K562 (cell line): ENCODE measurements around the gene HPS1. TPM values are rescaled to one million over a fixed set of nuclear protein-coding genes. Genes with fewer than 3 reads are reported as not detected.

Experiments
- CXXC5 ChIP-seq: fragments of 250-450 bp; sonication (Bioruptor Pico); IDR thresholded peaks from 2 replicates; pipeline ENCODE4 v1.8.0; 2022; ENCODE audit warnings: inconsistent platforms, mild to moderate bottlenecking, moderate library complexity
- EP300 ChIP-seq: IDR thresholded peaks from 2 replicates; pipeline ENCODE4 v1.6.1; 2012; ENCODE audit warnings: low read length, improper control_type of control experiment
- FOXJ2 ChIP-seq: fragments of 200-800 bp; sonication (Bioruptor generic); IDR thresholded peaks from 2 replicates; pipeline ENCODE4 v1.6.1; 2016; ENCODE audit warnings: missing genetic modification characterization, missing compliant biosample characterization
- GATA2 ChIP-seq: sonication (generic); formaldehyde crosslinking; IDR thresholded peaks from 2 replicates; pipeline ENCODE4 v1.4.0; 2020; ENCODE audit warnings: mild to moderate bottlenecking, missing genetic modification reagents
- HCFC1 ChIP-seq: IDR thresholded peaks from 2 replicates; pipeline ENCODE4 v1.6.1; 2012; ENCODE audit warnings: low read depth, low read length, improper control_type of control experiment
- L3MBTL2 ChIP-seq: fragments of 450-650 bp; IDR thresholded peaks from 2 replicates; pipeline ENCODE4 v1.6.1; 2016; ENCODE audit warnings: mild to moderate bottlenecking, moderate library complexity
- LCOR ChIP-seq: sonication (generic); formaldehyde crosslinking; IDR thresholded peaks from 2 replicates; pipeline ENCODE4 v1.8.0; 2022; ENCODE audit warnings: mild to moderate bottlenecking, missing genetic modification reagents
- MEF2A ChIP-seq: IDR thresholded peaks from 2 replicates; pipeline ENCODE4 v1.6.1; 2011; ENCODE audit warnings: low read depth, mild to moderate bottlenecking, low read length, moderate library complexity; ENCODE audit not compliant: control insufficient read depth
- MEIS2 ChIP-seq: fragments of 450-650 bp; IDR thresholded peaks from 2 replicates; pipeline ENCODE4 v1.6.1; 2014; ENCODE audit warnings: mild to moderate bottlenecking; ENCODE audit not compliant: partially characterized antibody
- MIER1 ChIP-seq: fragments of 450-650 bp; IDR thresholded peaks from 2 replicates; pipeline ENCODE4 v1.6.1; 2016; ENCODE audit warnings: antibody characterized with exemption, mild to moderate bottlenecking, low read depth
- MTA2 ChIP-seq: fragments of 450-650 bp; IDR thresholded peaks from 2 replicates; pipeline ENCODE4 v1.6.1; 2016; ENCODE audit warnings: low read depth
- MTA3 ChIP-seq: fragments of 450-650 bp; formaldehyde crosslinking; IDR thresholded peaks from 2 replicates; pipeline ENCODE4 v1.6.1; 2017; ENCODE audit warnings: mild to moderate bottlenecking, borderline replicate concordance
- NCOR1 ChIP-seq: fragments of 450-650 bp; IDR thresholded peaks from 2 replicates; pipeline ENCODE4 v1.6.1; 2016; ENCODE audit warnings: mild to moderate bottlenecking, moderate library complexity
- RFX1 ChIP-seq: fragments of 450-650 bp; IDR thresholded peaks from 2 replicates; pipeline ENCODE4 v1.6.1; 2016; ENCODE audit warnings: mild to moderate bottlenecking, moderate library complexity
- RUNX1 ChIP-seq: sonication (generic); IDR thresholded peaks from 2 replicates; pipeline ENCODE4 v1.6.1; 2016; ENCODE audit warnings: antibody characterized with exemption, low read depth
- SP1 ChIP-seq: sonication (generic); formaldehyde crosslinking; IDR thresholded peaks from 2 replicates; pipeline ENCODE4 v1.8.1; 2022; ENCODE audit warnings: mild to moderate bottlenecking, missing genetic modification reagents
- TBL1XR1 ChIP-seq, 2 experiments: IDR thresholded peaks; 2 replicates each; pipeline ENCODE4 v1.6.1; 2012; ENCODE audit warnings: improper control_type of control experiment in 2 of 2, low read length in 2 of 2, mild to moderate bottlenecking in 1 of 2
- TCF3 ChIP-seq: sonication (generic); formaldehyde crosslinking; IDR thresholded peaks from 2 replicates; pipeline ENCODE4 v1.4.0; 2020; ENCODE audit warnings: mild to moderate bottlenecking, missing genetic modification reagents
- TCF7 ChIP-seq: sonication (generic); IDR thresholded peaks from 2 replicates; pipeline ENCODE4 v1.6.1; 2016; ENCODE audit warnings: antibody characterized with exemption, borderline replicate concordance
- TEAD4 ChIP-seq, 2 experiments: sonication (generic) in 1 of 2; formaldehyde crosslinking in 1 of 2; IDR thresholded peaks; 2 replicates each; pipeline versions ENCODE4 v1.6.1 to v1.8.0; 2012 to 2022; ENCODE audit warnings: borderline replicate concordance in 1 of 2, inconsistent platforms in 1 of 2, low read length in 1 of 2, mild to moderate bottlenecking in 1 of 2, missing genetic modification reagents in 1 of 2
- TOE1 ChIP-seq, 2 experiments: fragments of 450-650 bp in 1 of 2; sonication (generic) in 1 of 2; formaldehyde crosslinking in 1 of 2; IDR thresholded peaks; 2 replicates each; pipeline versions ENCODE4 v1.7.1 to v1.8.0; 2016 to 2022; ENCODE audit warnings: borderline replicate concordance in 2 of 2, mild to moderate bottlenecking in 2 of 2, antibody characterized with exemption in 1 of 2, inconsistent platforms in 1 of 2, low read depth in 1 of 2, missing genetic modification reagents in 1 of 2, moderate library complexity in 1 of 2
- ZBTB7A ChIP-seq: IDR thresholded peaks from 2 replicates; pipeline ENCODE4 v1.6.1; 2011; ENCODE audit warnings: low read depth, mild to moderate bottlenecking, low read length, moderate library complexity, borderline replicate concordance; ENCODE audit not compliant: control insufficient read depth
- ZFP1 ChIP-seq: fragments of 450-650 bp; formaldehyde crosslinking; IDR thresholded peaks from 2 replicates; pipeline ENCODE4 v1.4.0; 2020; ENCODE audit warnings: mild to moderate bottlenecking, mixed read lengths
- polyA plus RNA-seq, 8 experiments: library from polyadenylated mRNA; depleted of rRNA in 4 of 8; stranded (reverse) in 5 of 8; unstranded in 3 of 8; fragments of >200 nt; fragmentation: Nextera tagmentation in 2 of 8; fragmentation: Illumina TruSeq in 1 of 8; extraction: Ambion mirVana in 2 of 8; extraction: Trizol in 1 of 8; gene quantifications; 2 replicates each; pipeline versions ENCODE4 v1.2.1 to v1.2.3, GENCODE V29; 2011 to 2014; ENCODE audit warnings: inconsistent platforms in 1 of 8, missing spikeins in 1 of 8
- total RNA-seq, 7 experiments: library from RNA; depleted of rRNA in 6 of 7; stranded (reverse); fragments of >200 nt in 6 of 7; fragmentation: Illumina TruSeq in 2 of 7; extraction: Trizol in 2 of 7; gene quantifications; 2 replicates each; pipeline versions ENCODE4 v1.2.1 to v1.2.3, GENCODE V29; 2011 to 2021; ENCODE audit warnings: low replicate concordance in 1 of 7
- TF ChIP-seq, protein P1 (sequence below), 2 experiments: fragments of 450-650 bp; IDR thresholded peaks; 2 replicates each; pipeline ENCODE4 v1.6.1; 2016
- TF ChIP-seq, protein P2 (sequence below): sonication (generic); formaldehyde crosslinking; IDR thresholded peaks from 2 replicates; pipeline ENCODE4 v1.8.1; 2022; ENCODE audit warnings: missing genetic modification reagents

The HPS1 gene
- total and polyA plus RNA-seq, 9 of the 15 experiments (the other 6 are each of a cell fraction or from before 2014, with no cell fraction given), result 18.1 to 43.6 (median 26.3) TPM

DNA sequence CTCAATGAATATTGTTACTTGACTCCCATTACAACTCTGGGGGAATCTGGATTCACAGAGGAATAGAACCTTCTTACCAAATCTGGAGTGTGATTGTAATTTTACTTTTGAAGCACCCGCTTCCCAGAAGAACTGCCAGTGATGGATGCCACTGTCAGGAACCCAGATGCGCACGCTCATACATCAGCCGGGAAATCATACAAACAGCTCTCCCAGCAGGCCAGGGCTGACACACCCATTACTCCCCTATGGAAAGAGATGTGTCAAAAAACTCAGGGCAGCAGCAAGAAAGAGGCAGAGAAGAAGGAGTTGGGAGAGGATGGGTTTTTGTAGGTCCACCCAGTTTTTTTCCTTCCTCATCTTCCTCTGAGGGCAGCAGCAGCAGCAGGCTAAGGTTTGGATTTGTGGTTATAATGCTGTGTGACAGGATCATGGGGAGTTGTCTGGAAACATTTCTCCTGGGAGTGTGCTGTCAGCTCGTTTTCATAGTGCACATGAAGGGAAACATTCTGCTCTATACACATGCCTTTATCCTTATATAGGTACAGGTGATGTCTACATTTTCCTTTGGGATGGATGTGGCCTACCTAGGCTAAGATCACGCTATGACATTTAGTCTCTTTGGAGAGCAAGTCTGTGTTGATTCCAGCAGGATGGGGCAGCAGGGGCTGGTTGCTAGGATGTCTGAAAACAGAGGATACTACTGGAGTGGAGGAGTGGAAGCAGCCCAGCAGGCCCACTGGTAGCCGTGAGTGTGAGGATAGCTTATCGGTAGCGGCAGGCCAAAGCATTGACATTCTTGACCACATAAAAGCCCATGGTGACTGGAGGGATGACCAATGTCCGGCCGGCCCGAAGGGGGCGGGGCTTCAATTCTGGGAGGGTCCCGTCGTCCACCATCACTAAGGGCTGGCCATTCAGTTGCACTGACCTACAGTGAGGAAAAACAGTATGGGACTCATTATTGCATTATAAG, 12.4 kb upstream of the HPS1 start (continued):
- peak; percentile 44; the same call in 1 of the 2 replicates for TF ChIP-seq MTA3
- TF ChIP-seq MTA2, result peak; percentile 66
- TF ChIP-seq, protein P1, sequence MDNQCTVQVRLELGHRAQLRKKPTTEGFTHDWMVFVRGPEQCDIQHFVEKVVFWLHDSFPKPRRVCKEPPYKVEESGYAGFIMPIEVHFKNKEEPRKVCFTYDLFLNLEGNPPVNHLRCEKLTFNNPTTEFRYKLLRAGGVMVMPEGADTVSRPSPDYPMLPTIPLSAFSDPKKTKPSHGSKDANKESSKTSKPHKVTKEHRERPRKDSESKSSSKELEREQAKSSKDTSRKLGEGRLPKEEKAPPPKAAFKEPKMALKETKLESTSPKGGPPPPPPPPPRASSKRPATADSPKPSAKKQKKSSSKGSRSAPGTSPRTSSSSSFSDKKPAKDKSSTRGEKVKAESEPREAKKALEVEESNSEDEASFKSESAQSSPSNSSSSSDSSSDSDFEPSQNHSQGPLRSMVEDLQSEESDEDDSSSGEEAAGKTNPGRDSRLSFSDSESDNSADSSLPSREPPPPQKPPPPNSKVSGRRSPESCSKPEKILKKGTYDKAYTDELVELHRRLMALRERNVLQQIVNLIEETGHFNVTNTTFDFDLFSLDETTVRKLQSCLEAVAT (IDR thresholded peaks at IDR 0.05), result peak in 1 of 2 experiments; percentile 72; a peak in 1 of 4 replicates
- TF ChIP-seq LCOR (CRISPR knock-in tag), result peak; percentile 48; the same call in 1 of the 2 replicates
- TF ChIP-seq RFX1, result peak; percentile 52; the same call in 1 of the 2 replicates
- peak; percentile 33; the same call in 1 of the 2 replicates for TF ChIP-seq ZBTB7A
- 0 out of 2 replicates have a peak, but pooled peaks have one; percentile 5 for TF ChIP-seq MEF2A
- TF ChIP-seq HCFC1, result no peak
- peak; percentile 56; the same call in 1 of the 2 replicates for TF ChIP-seq GATA2 (CRISPR knock-in tag)
- no peak for TF ChIP-seq TOE1 (IDR thresholded peaks at IDR 0.05; ENCODE audit: borderline replicate concordance)
- TF ChIP-seq TOE1 (CRISPR knock-in tag; IDR thresholded peaks at IDR 0.05; ENCODE audit: borderline replicate concordance, low read depth), result no peak
- TF ChIP-seq RUNX1, result peak; percentile 41; the same call in 1 of the 2 replicates
- TF ChIP-seq, protein P2, sequence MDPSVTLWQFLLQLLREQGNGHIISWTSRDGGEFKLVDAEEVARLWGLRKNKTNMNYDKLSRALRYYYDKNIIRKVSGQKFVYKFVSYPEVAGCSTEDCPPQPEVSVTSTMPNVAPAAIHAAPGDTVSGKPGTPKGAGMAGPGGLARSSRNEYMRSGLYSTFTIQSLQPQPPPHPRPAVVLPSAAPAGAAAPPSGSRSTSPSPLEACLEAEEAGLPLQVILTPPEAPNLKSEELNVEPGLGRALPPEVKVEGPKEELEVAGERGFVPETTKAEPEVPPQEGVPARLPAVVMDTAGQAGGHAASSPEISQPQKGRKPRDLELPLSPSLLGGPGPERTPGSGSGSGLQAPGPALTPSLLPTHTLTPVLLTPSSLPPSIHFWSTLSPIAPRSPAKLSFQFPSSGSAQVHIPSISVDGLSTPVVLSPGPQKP (CRISPR knock-in tag), result no peak
- TF ChIP-seq L3MBTL2, result no peak; the same call in 1 of the 2 replicates
- no peak for TF ChIP-seq ZFP1 (CRISPR knock-in tag)
- peak; percentile 74; the same call in 1 of the 2 replicates for TF ChIP-seq EP300
- no peak for TF ChIP-seq FOXJ2 (tag)
- TF ChIP-seq TBL1XR1 (IDR thresholded peaks at IDR 0.05; ENCODE audit: low read length in 2 of 2), result 0 out of 4 replicates have a peak, but pooled peaks of 1 of the 2 experiments have one; percentile 14
- TF ChIP-seq MEIS2, result peak; percentile 74
- TF ChIP-seq NCOR1, result peak; percentile 83
- TF ChIP-seq MIER1, result no peak
- TF ChIP-seq CXXC5 (CRISPR knock-in tag), result peak; percentile 41; the same call in 1 of the 2 replicates
- TF ChIP-seq TEAD4 (IDR thresholded peaks at IDR 0.05; ENCODE audit: low read length), result peak; percentile 92
- TF ChIP-seq TEAD4 (CRISPR knock-in tag; IDR thresholded peaks at IDR 0.05; ENCODE audit: borderline replicate concordance), result no peak
- peak; percentile 67; the same call in 1 of the 2 replicates for TF ChIP-seq SP1
- TF ChIP-seq TCF7, result peak; percentile 99
- peak; percentile 91 for TF ChIP-seq TCF3
